Thyroid gland (tissue), 4 donors: Measurements from ENCODE around the gene CCDC80. TPM values are rescaled to one million over a fixed set of nuclear protein-coding genes. Genes with fewer than 3 reads are reported as not detected.
A peak's percentile ranks its signal among the peaks of the same experiment; 100 is the strongest.

Source experiments
- DNase-seq, 2 donors: peaks; one replicate each; pipeline ENCODE4 v3.0.0-alpha.2; 2019
- H3K27ac ChIP-seq, 3 donors: fragments of 200-600 bp; sonication (generic); 1 replicate in 2 of 3; 2 replicates in 1 of 3; pipeline ENCODE4 v1.5.1; 2016 to 2019; ENCODE audit warnings: mild to moderate bottlenecking in 1 of 3, moderate library complexity in 1 of 3
- H3K27me3 ChIP-seq: fragments of 200-600 bp; sonication (generic); one replicate; pipeline ENCODE4 v1.5.1; 2019
- H3K36me3 ChIP-seq, 2 donors: fragments of 200-600 bp; sonication (generic); one replicate each; pipeline ENCODE4 v1.5.1; 2016 to 2019
- H3K4me1 ChIP-seq, 2 donors: fragments of 200-600 bp; sonication (generic); one replicate each; pipeline ENCODE4 v1.5.1; 2017 to 2019
- H3K4me3 ChIP-seq, 3 donors: fragments of 200-600 bp; sonication (generic); replicated peaks in 1 of 3; 1 replicate in 2 of 3; 2 replicates in 1 of 3; pipeline ENCODE4 v1.5.1; 2016; ENCODE audit warnings: mild to moderate bottlenecking in 1 of 3
- H3K9me3 ChIP-seq: fragments of 200-600 bp; sonication (generic); one replicate; pipeline ENCODE4 v1.5.1; 2017
- CTCF ChIP-seq, 6 experiments: fragments of 200-600 bp in 3 of 6; fragments of 450-650 bp in 3 of 6; sonication (generic) in 3 of 6; IDR thresholded peaks; one replicate each; pipeline ENCODE4 v1.5.1; 2016 to 2019; ENCODE audit warnings: antibody characterized with exemption in 6 of 6, mild to moderate bottlenecking in 2 of 6, inconsistent platforms in 1 of 6, moderate library complexity in 1 of 6
- POLR2A ChIP-seq, 2 donors: fragments of 450-650 bp; IDR thresholded peaks; one replicate each; pipeline ENCODE4 v1.6.1; 2017; ENCODE audit warnings: antibody characterized with exemption in 2 of 2, mild to moderate bottlenecking in 2 of 2, moderate library complexity in 1 of 2
- WGBS, 2 donors: methylation state at CpG; one replicate each; pipeline ENCODE4 v1.1.5; 2017; 5-methylcytosine and 5-hydroxymethylcytosine counted together
- intact Hi-C: fragments of 100-400 bp; cut with DNase I; formaldehyde crosslinking; loops from one replicate; pipeline ENCODE4 v1.15.1; 2023
- total RNA-seq, 4 donors: library from RNA; depleted of rRNA; stranded (reverse); fragments of >200 nt; gene quantifications; one replicate each; pipeline ENCODE4 v1.2.3, GENCODE V29; 2016

Gene CCDC80
- total RNA-seq, 4 donors from 2014 or later = 41.5 to 100 (median 63.7) TPM

GRCh38 chr3:112654979-112655378 is 14.0 kb upstream of the CCDC80 start:
- no peaks in the 10 kb centered on the region for H3K4me1 ChIP-seq
- no peaks in the 10 kb centered on the region for H3K9me3 ChIP-seq
- intact Hi-C loops = no loop called here
- TF ChIP-seq POLR2A (IDR thresholded peaks at IDR 0.05) = no peak
- peak in 3 of 6 experiments; percentile 20 to 29 (median 26) for TF ChIP-seq CTCF (IDR thresholded peaks at IDR 0.05)
- WGBS, 2 donors = 98% methylated on average over 4 of the region's 4 CpGs
- no peak overlapping the region for H3K27ac ChIP-seq
- no peaks in the 10 kb centered on the region for H3K36me3 ChIP-seq
- no peak for DNase-seq
- H3K27me3 ChIP-seq = no peaks in the 10 kb centered on the region
- H3K4me3 ChIP-seq = no peak overlapping the region

GRCh38 chr3:112654492-112654891 is 13.5 kb upstream of the CCDC80 start:
- H3K27me3 ChIP-seq = no peaks in the 10 kb centered on the region
- DNase-seq = no peak
- no peaks in the 10 kb centered on the region for H3K36me3 ChIP-seq
- intact Hi-C loops = no loop called here
- no peaks in the 10 kb centered on the region for H3K9me3 ChIP-seq
- 90 to 92% methylated on average over 5 of the region's 5 CpGs for WGBS, 2 donors
- no peak overlapping the region for H3K27ac ChIP-seq
- H3K4me3 ChIP-seq = no peak overlapping the region
- TF ChIP-seq CTCF (IDR thresholded peaks at IDR 0.05) (no peak), POLR2A (IDR thresholded peaks at IDR 0.05) (no peak)
- H3K4me1 ChIP-seq = no peaks in the 10 kb centered on the region

- no peak for DNase-seq
- WGBS, 2 donors = 86 to 90% methylated on average over 5 of the region's 5 CpGs
These were observed 12.9 kb upstream of the CCDC80 start for GRCh38 chr3:112653881-112654300.

GRCh38 chr3:112653209-112653871 is 12.4 kb upstream of the CCDC80 start:
- Histone ChIP-seq H3K36me3 (no peaks in the 10 kb centered on the region), H3K4me3 (no peak overlapping the region), H3K9me3 (no peaks in the 10 kb centered on the region), H3K27me3 (no peaks in the 10 kb centered on the region), H3K4me1 (no peaks in the 10 kb centered on the region), H3K27ac (no peak overlapping the region)
- no peak for TF ChIP-seq POLR2A (IDR thresholded peaks at IDR 0.05)
- no peak for TF ChIP-seq CTCF (IDR thresholded peaks at IDR 0.05)
- 64 to 73% methylated on average over 5 of the region's 5 CpGs for WGBS, 2 donors
- no peak for DNase-seq
- intact Hi-C loops = no loop called here

More at GRCh38 chr3:112653881-112654300, 12.9 kb upstream of the CCDC80 start:
- Histone ChIP-seq H3K9me3 (no peaks in the 10 kb centered on the region), H3K4me1 (no peaks in the 10 kb centered on the region), H3K36me3 (no peaks in the 10 kb centered on the region), H3K27ac (no peak overlapping the region), H3K4me3 (no peak overlapping the region), H3K27me3 (no peaks in the 10 kb centered on the region)
- no peak for TF ChIP-seq POLR2A (IDR thresholded peaks at IDR 0.05)
- intact Hi-C loops = no loop called here

- Histone ChIP-seq H3K27me3 (no peaks in the 10 kb centered on the region), H3K9me3 (no peaks in the 10 kb centered on the region), H3K36me3 (no peaks in the 10 kb centered on the region), H3K4me3 (no peak overlapping the region), H3K4me1 (peaks cover 7 to 11% of the 10 kb centered on the region in 2 donors), H3K27ac (no peak overlapping the region)
- intact Hi-C loops = no loop called here
- TF ChIP-seq CTCF (IDR thresholded peaks at IDR 0.05) = no peak
- no peak for TF ChIP-seq POLR2A (IDR thresholded peaks at IDR 0.05)
- no peak for DNase-seq
- 90 to 95% methylated on average over 2 of the region's 2 CpGs for WGBS, 2 donors
These were observed 10.6 kb upstream of the CCDC80 start for GRCh38 chr3:112651516-112651915.
